ENCODE results near the gene EIF4G3. TPM values are rescaled to one million over a fixed set of nuclear protein-coding genes. Genes with fewer than 3 reads are reported as not detected.

The EIF4G3 gene
- total and polyA plus RNA-seq, 2 donors (not counting 1 experiment from before 2014, with no cell fraction given), result 53.5 to 67.0 TPM

GRCh38 chr1:20950679-20951078 is 226.0 kb downstream of the EIF4G3 start:
- no peak overlapping the region for H3K4me3 ChIP-seq (replicated peaks in 1 of 4; ENCODE audit: control extremely low read depth in 1 of 4, insufficient read depth in 1 of 4, low read depth in 3 of 4, low read length in 4 of 4)
- no peak overlapping the region for H3K4me2 ChIP-seq (ENCODE audit: extremely low read depth, insufficient read depth, low read length)
- no peaks in the 10 kb centered on the region for H3K4me1 ChIP-seq (ENCODE audit: control insufficient read depth, extremely low read depth, insufficient read depth, low read length)
- peaks cover 2% of the 10 kb centered on the region for H3K36me3 ChIP-seq (ENCODE audit: control insufficient read depth, insufficient read depth, low read length)
- TF ChIP-seq CTCF (conservative IDR thresholded peaks at IDR 0.05 in 1 of 2, IDR thresholded peaks at IDR 0.05 in 1 of 2; ENCODE audit: low read depth in 1 of 2, low read length in 2 of 2), result no peak
- TF ChIP-seq EZH2 (IDR thresholded peaks at IDR 0.05; ENCODE audit: low read length, missing control alignments), result no peak
- no peak for DNase-seq (ENCODE audit: low read depth in 2 of 2)
- H4K20me1 ChIP-seq (ENCODE audit: control insufficient read depth, extremely low read depth, insufficient read depth, low read length), result no peaks in the 10 kb centered on the region
- H3K9ac ChIP-seq (ENCODE audit: insufficient read depth, low read length), result no peak overlapping the region
- no peak overlapping the region for H3K27ac ChIP-seq (ENCODE audit: insufficient read depth, low read length)
- no peak overlapping the region for H2AFZ ChIP-seq (ENCODE audit: low read length)
- H3K79me2 ChIP-seq (ENCODE audit: control insufficient read depth, insufficient read depth, low read length), result no peaks in the 10 kb centered on the region
- H3K9me3 ChIP-seq (ENCODE audit: control insufficient read depth, insufficient read depth, low read depth, low read length), result no peaks in the 10 kb centered on the region
- no peaks in the 10 kb centered on the region for H3K27me3 ChIP-seq (ENCODE audit: control insufficient read depth, insufficient read depth, low read length)

GRCh38 chr1:20949871-20950590 is 226.7 kb downstream of the EIF4G3 start:
- Histone ChIP-seq H4K20me1 (ENCODE audit: control insufficient read depth, extremely low read depth, insufficient read depth, low read length) (no peaks in the 10 kb centered on the region), H3K4me1 (ENCODE audit: control insufficient read depth, extremely low read depth, insufficient read depth, low read length) (no peaks in the 10 kb centered on the region), H3K27ac (ENCODE audit: insufficient read depth, low read length) (no peak overlapping the region), H3K79me2 (ENCODE audit: control insufficient read depth, insufficient read depth, low read length) (no peaks in the 10 kb centered on the region), H3K4me3 (replicated peaks in 1 of 4; ENCODE audit: control extremely low read depth in 1 of 4, insufficient read depth in 1 of 4, low read depth in 3 of 4, low read length in 4 of 4) (no peak overlapping the region), H3K9ac (ENCODE audit: insufficient read depth, low read length) (no peak overlapping the region), H2AFZ (ENCODE audit: low read length) (no peak overlapping the region), H3K27me3 (ENCODE audit: control insufficient read depth, insufficient read depth, low read length) (no peaks in the 10 kb centered on the region), H3K36me3 (ENCODE audit: control insufficient read depth, insufficient read depth, low read length) (peaks cover 2% of the 10 kb centered on the region), H3K4me2 (ENCODE audit: extremely low read depth, insufficient read depth, low read length) (no peak overlapping the region), H3K9me3 (ENCODE audit: control insufficient read depth, insufficient read depth, low read depth, low read length) (no peaks in the 10 kb centered on the region)
- DNase-seq (ENCODE audit: low read depth in 2 of 2), result no peak
- TF ChIP-seq CTCF (conservative IDR thresholded peaks at IDR 0.05 in 1 of 2, IDR thresholded peaks at IDR 0.05 in 1 of 2; ENCODE audit: low read depth in 1 of 2, low read length in 2 of 2) (no peak), EZH2 (IDR thresholded peaks at IDR 0.05; ENCODE audit: low read length, missing control alignments) (no peak)

DNA sequence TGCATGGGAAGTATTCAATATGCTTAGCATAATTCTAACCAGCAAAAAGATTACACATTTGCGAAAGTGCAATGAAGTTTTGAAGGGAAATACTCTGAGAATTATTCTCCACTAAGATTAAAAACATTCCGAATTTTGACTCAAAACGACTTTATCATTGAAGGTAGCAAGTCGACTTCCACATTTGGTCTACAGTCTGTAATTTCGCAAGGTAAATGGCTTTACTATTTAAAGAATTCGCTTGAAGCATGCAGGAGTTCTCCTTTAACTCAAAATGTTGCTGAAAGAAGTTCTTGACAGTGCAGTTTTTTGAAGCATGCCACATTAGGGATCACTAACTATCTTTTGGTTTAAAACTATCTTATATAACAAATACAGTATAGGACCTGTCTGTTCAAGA is 228.6 kb downstream of the EIF4G3 start:
- TF ChIP-seq EZH2 (IDR thresholded peaks at IDR 0.05; ENCODE audit: low read length, missing control alignments) (no peak), CTCF (conservative IDR thresholded peaks at IDR 0.05 in 1 of 2, IDR thresholded peaks at IDR 0.05 in 1 of 2; ENCODE audit: low read depth in 1 of 2, low read length in 2 of 2) (no peak)
- Histone ChIP-seq H3K27me3 (ENCODE audit: control insufficient read depth, insufficient read depth, low read length) (no peaks in the 10 kb centered on the region), H3K9me3 (ENCODE audit: control insufficient read depth, insufficient read depth, low read depth, low read length) (no peaks in the 10 kb centered on the region), H3K4me2 (ENCODE audit: extremely low read depth, insufficient read depth, low read length) (no peak overlapping the region), H4K20me1 (ENCODE audit: control insufficient read depth, extremely low read depth, insufficient read depth, low read length) (no peaks in the 10 kb centered on the region), H3K27ac (ENCODE audit: insufficient read depth, low read length) (no peak overlapping the region), H3K79me2 (ENCODE audit: control insufficient read depth, insufficient read depth, low read length) (no peaks in the 10 kb centered on the region), H3K4me1 (ENCODE audit: control insufficient read depth, extremely low read depth, insufficient read depth, low read length) (no peaks in the 10 kb centered on the region), H3K9ac (ENCODE audit: insufficient read depth, low read length) (no peak overlapping the region), H3K36me3 (ENCODE audit: control insufficient read depth, insufficient read depth, low read length) (peaks cover 3% of the 10 kb centered on the region), H3K4me3 (replicated peaks in 1 of 4; ENCODE audit: control extremely low read depth in 1 of 4, insufficient read depth in 1 of 4, low read depth in 3 of 4, low read length in 4 of 4) (no peak overlapping the region), H2AFZ (ENCODE audit: low read length) (no peak overlapping the region)
- no peak for DNase-seq (ENCODE audit: low read depth in 2 of 2)
